ENCODE measurements around the gene HDGFL2.

Gene HDGFL2

DNA sequence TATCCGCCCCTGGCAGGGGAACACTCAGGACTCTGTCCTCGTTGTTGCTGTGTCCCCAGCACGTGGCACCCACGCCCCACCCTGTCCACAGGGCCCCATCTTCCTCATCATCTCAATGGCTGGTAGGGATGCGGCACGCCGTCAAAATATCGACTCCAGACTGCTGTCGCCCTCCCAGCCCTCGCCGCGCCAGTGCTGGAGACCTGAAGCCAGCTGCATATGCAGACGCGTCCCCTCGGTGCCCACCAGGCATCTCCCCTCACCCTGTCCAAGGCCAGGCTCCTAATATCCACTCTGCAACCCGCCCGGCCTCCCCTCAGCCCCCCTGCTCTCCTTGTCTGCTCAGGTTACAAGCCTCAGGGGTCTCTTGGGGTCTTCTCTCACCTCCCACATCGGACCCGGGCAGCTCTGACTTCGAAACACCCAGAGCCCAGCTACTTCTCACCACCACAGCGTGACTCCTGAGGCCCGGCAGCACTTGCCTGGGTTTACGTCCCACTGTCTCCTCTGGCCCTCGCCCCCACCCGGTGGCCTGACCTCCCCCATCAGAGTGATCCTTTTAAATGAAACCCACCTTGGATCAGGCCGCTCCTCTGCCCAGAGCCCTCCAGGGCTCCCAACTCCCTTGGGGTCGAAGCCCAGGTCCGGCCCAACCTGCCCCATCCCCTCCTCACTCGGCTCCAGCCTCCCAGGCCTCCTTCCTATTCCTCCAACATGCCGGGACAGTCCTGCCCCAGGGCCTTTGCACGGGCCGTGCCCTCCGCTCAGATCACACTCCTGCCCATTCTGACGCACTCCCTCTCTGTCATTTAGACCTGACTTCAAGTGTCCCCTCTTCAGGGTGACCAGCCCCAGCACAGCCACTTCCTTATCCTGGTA, 33.7 kb downstream of the HDGFL2 start:
- H3K4me3 ChIP-seq (ENCODE audit: low read length), result no peak overlapping the region
- H3K4me1 ChIP-seq (ENCODE audit: insufficient read depth, low read length), result no peaks in the 10 kb centered on the region
- H3K36me3 ChIP-seq (ENCODE audit: insufficient read depth, low read depth, low read length), result peaks cover 27% of the 10 kb centered on the region
- peaks cover 23% of the 10 kb centered on the region; the same call in 1 of the 2 replicates for H3K27me3 ChIP-seq (ENCODE audit: insufficient read depth, low read length)
- no peaks in the 10 kb centered on the region for H3K9me3 ChIP-seq (ENCODE audit: insufficient read depth, low read depth, low read length)
- H3K27ac ChIP-seq (ENCODE audit: low read length), result no peak overlapping the region
- no peak overlapping the region for H3K9ac ChIP-seq (ENCODE audit: low read depth, low read length)

DNA sequence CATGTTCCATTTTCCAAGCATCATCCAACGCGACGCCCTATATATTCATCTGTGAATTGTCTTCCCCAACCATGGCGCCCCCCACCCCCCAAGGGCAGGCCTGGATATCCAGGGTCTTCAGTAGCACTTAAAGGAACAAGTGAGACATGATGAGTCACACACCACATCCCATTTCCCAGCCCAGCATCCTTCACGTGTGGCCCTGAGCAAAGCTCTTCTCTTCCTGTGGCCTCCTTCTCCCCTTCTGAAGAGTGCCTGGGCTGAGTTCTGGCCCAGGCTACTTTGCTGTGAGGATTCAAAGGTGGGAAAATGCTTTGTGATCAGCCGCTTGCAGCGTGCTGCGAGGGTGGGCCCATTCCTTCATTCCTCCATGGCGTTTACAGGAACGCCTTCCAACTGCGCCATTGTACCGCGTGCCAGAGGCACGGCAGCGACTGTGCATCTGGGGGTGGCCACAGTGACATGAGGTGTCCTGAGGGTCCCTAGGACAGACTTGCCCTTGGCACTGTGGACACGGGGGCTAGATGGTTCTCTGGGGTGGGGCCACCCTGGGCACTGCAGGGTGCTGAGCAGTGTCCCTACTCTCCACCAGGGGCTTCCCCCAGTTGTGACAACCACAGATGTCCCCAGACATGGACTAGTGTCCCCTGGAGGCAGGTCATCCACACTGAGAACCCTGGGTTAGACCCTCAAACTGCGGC, 34.5 kb downstream of the HDGFL2 start:
- Histone ChIP-seq H3K9ac (ENCODE audit: low read depth, low read length) (no peak overlapping the region), H3K4me1 (ENCODE audit: insufficient read depth, low read length) (no peaks in the 10 kb centered on the region), H3K4me3 (ENCODE audit: low read length) (no peak overlapping the region), H3K27me3 (ENCODE audit: insufficient read depth, low read length) (peaks cover 31% of the 10 kb centered on the region), H3K9me3 (ENCODE audit: insufficient read depth, low read depth, low read length) (no peaks in the 10 kb centered on the region), H3K27ac (ENCODE audit: low read length) (no peak overlapping the region), H3K36me3 (ENCODE audit: insufficient read depth, low read depth, low read length) (peaks cover 21% of the 10 kb centered on the region)

DNA sequence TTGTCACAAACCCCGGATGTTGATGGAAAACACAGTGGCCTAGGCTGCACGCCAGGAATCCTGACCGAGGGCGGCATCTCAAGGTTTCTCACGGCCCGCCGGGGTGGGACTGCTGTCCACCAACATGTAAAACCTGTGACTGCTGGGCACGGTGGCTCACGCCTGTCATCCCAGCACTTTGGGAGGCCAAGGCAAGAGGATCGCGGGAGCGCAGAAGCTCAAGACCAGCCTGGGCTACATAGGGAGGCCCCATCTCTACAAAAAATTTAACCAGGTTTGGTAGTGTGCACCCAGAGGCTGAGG, 35.0 kb downstream of the HDGFL2 start:
- H3K4me1 ChIP-seq (ENCODE audit: insufficient read depth, low read length), result no peaks in the 10 kb centered on the region

DNA sequence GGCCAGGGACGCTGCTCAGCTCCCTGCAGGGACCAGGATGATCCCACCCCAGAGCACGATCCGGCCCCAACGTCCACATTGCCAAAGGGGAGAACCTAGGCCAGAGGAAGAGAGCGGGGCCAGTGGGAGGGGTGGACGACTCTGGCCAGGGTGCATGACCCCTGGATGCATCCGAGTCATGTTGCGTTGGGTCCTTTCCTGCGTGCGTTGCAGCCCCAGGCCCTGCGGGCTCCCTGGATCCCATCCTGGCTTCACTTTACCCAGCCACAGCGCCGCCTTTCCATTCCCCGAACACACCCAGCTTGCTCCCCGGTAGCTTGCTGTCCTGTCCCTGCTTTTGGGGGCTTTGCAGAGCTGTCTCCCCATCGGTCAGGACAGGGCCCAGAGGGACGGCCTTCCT, 35.7 kb downstream of the HDGFL2 start:
- H3K9ac ChIP-seq (ENCODE audit: low read depth, low read length), result no peak overlapping the region
- no peaks in the 10 kb centered on the region for H3K4me1 ChIP-seq (ENCODE audit: insufficient read depth, low read length)
- H3K4me3 ChIP-seq (ENCODE audit: low read length), result no peak overlapping the region
- no peak overlapping the region for H3K27ac ChIP-seq (ENCODE audit: low read length)
- H3K36me3 ChIP-seq (ENCODE audit: insufficient read depth, low read depth, low read length), result peaks cover 9% of the 10 kb centered on the region
- peaks cover 43% of the 10 kb centered on the region for H3K27me3 ChIP-seq (ENCODE audit: insufficient read depth, low read length)
- H3K9me3 ChIP-seq (ENCODE audit: insufficient read depth, low read depth, low read length), result no peaks in the 10 kb centered on the region

More for the DNA sequence above, 35.0 kb downstream of the HDGFL2 start:
- H3K27me3 ChIP-seq (ENCODE audit: insufficient read depth, low read length), result peaks cover 36% of the 10 kb centered on the region
- H3K36me3 ChIP-seq (ENCODE audit: insufficient read depth, low read depth, low read length), result peaks cover 16% of the 10 kb centered on the region
- H3K4me3 ChIP-seq (ENCODE audit: low read length), result no peak overlapping the region
- no peak overlapping the region for H3K9ac ChIP-seq (ENCODE audit: low read depth, low read length)
- H3K27ac ChIP-seq (ENCODE audit: low read length), result no peak overlapping the region
- no peaks in the 10 kb centered on the region for H3K9me3 ChIP-seq (ENCODE audit: insufficient read depth, low read depth, low read length)

DNA sequence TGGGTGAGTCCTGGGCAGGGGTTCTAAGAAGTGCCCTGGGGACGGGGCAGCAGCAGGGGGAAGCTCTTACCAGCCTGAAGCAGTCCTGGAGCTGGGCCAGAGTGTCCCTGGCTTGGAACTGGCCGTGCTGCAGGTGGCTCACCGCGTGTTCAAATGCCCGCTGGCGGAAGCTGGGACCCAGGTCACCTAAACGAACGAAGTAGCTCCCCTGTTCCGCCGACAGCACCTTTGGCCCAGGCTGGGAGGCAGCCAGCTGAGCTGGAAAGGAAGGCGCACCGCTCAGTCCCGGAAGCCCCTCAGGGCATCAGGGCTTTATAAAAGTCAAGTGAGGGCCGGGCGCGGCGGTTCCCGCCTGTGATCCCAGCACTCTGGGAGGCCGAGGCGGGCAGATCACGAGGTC, 36.6 kb downstream of the HDGFL2 start:
- H3K4me1 ChIP-seq (ENCODE audit: insufficient read depth, low read length), result no peaks in the 10 kb centered on the region
- H3K4me3 ChIP-seq (ENCODE audit: low read length), result no peak overlapping the region
- peaks cover 52% of the 10 kb centered on the region for H3K27me3 ChIP-seq (ENCODE audit: insufficient read depth, low read length)
- no peaks in the 10 kb centered on the region for H3K9me3 ChIP-seq (ENCODE audit: insufficient read depth, low read depth, low read length)
- no peak overlapping the region for H3K27ac ChIP-seq (ENCODE audit: low read length)
- peaks cover 9% of the 10 kb centered on the region for H3K36me3 ChIP-seq (ENCODE audit: insufficient read depth, low read depth, low read length)
- no peak overlapping the region for H3K9ac ChIP-seq (ENCODE audit: low read depth, low read length)

DNA sequence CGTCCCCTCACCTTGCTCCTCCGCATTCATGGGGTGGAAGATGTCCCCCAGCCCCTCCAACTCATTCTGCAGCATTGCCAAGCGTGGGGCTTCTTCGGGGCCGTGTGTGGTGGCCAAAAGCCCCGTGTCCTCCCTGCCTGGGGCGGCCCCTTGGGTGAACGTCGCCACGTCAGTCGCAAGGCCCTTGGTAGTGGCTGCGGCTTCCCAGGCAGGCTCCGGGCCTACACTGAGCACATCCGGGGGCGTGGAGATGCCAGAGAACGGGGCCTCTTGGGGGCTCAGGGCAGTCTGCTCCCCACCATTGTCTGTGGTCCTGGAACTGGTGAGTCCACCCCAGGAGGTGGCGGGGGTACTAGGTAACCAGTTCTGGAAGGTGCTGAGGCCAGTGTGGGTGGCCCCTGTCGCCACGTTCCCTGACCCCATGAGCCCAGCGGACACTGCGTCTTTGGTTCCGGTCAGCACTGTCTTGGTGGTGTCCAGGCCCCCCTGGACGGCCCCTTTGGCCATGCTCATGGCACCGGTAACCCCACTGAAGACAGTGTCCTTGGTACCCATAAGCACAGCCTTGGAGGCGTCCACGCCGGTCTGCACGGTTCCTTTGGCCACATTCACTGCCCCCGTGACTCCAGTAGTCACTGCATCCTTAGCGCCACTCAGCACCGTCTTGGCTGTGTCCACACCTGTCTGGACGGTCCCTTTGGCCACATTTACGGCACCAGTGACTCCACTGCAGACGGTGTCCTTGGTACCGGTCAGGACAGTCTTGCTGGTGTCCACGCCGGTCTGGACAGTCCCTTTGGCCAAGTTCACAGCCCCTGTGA, 38.5 kb downstream of the HDGFL2 start:
- no peaks in the 10 kb centered on the region for H3K4me1 ChIP-seq (ENCODE audit: insufficient read depth, low read length)
- H3K27ac ChIP-seq (ENCODE audit: low read length), result no peak overlapping the region
- H3K9me3 ChIP-seq (ENCODE audit: insufficient read depth, low read depth, low read length), result no peaks in the 10 kb centered on the region
- H3K27me3 ChIP-seq (ENCODE audit: insufficient read depth, low read length), result peaks cover 62% of the 10 kb centered on the region
- no peak overlapping the region for H3K9ac ChIP-seq (ENCODE audit: low read depth, low read length)
- H3K4me3 ChIP-seq (ENCODE audit: low read length), result no peak overlapping the region
- H3K36me3 ChIP-seq (ENCODE audit: insufficient read depth, low read depth, low read length), result no peaks in the 10 kb centered on the region

DNA sequence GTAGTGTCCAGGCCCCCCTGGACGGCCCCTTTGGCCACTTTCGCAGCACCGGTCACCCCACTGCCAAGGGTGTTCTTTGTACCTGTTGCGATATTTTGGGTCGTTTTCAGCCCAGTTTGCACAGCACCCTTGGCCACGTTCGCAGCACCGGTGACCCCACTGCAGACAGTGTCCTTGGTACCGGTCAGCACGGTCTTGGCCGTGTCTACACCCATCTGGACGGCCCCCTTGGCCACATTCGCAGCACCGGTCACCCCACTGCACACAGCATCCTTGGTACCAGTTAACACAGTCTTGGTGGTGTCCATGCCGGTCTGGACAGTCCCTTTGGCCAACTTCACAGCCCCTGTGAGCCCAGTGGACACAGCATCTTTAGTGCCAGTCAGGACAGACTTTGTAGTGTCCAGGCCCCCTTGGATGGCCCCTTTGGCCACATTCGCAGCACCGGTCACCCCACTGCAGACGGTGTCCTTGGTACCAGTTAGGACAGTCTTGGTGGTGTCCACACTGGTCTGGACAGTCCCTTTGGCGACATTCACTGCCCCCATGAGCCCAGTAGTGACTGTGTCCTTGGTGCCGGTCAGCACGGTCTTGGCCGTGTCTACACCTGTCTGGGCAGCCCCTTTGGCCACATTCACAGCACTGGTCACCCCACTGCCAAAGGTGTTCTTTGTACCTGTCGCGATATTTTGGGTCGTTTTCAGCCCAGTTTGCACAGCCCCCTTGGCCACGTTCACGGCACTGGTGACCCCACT, 39.4 kb downstream of the HDGFL2 start:
- Histone ChIP-seq H3K9me3 (ENCODE audit: insufficient read depth, low read depth, low read length) (no peaks in the 10 kb centered on the region), H3K4me3 (ENCODE audit: low read length) (no peak overlapping the region), H3K27me3 (ENCODE audit: insufficient read depth, low read length) (peaks cover 69% of the 10 kb centered on the region)

DNA sequence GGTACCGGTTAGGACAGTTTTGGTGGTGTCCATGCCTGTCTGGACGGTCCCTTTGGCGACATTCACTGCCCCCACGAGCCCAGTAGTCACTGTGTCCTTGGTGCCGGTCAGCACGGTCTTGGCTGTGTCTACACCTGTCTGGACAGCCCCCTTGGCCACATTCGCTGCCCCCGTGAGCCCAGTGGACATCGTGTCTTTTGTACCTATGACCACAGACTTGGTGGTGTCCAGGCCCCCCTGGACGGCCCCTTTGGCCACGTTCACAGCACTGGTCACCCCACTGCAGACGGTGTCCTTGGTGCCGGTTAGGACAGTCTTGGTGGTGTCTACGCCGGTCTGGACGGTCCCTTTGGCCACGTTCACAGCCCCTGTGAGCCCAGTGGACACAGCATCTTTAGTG, 40.0 kb downstream of the HDGFL2 start:
- H3K4me1 ChIP-seq (ENCODE audit: insufficient read depth, low read length), result no peaks in the 10 kb centered on the region
- H3K4me3 ChIP-seq (ENCODE audit: low read length), result no peak overlapping the region
- no peak overlapping the region for H3K9ac ChIP-seq (ENCODE audit: low read depth, low read length)
- no peaks in the 10 kb centered on the region for H3K36me3 ChIP-seq (ENCODE audit: insufficient read depth, low read depth, low read length)
- H3K9me3 ChIP-seq (ENCODE audit: insufficient read depth, low read depth, low read length), result no peaks in the 10 kb centered on the region
- H3K27me3 ChIP-seq (ENCODE audit: insufficient read depth, low read length), result peaks cover 67% of the 10 kb centered on the region
- H3K27ac ChIP-seq (ENCODE audit: low read length), result no peak overlapping the region

More for the DNA sequence above, 39.4 kb downstream of the HDGFL2 start:
- Histone ChIP-seq H3K9ac (ENCODE audit: low read depth, low read length) (no peak overlapping the region), H3K27ac (ENCODE audit: low read length) (no peak overlapping the region), H3K36me3 (ENCODE audit: insufficient read depth, low read depth, low read length) (no peaks in the 10 kb centered on the region), H3K4me1 (ENCODE audit: insufficient read depth, low read length) (no peaks in the 10 kb centered on the region)

DNA sequence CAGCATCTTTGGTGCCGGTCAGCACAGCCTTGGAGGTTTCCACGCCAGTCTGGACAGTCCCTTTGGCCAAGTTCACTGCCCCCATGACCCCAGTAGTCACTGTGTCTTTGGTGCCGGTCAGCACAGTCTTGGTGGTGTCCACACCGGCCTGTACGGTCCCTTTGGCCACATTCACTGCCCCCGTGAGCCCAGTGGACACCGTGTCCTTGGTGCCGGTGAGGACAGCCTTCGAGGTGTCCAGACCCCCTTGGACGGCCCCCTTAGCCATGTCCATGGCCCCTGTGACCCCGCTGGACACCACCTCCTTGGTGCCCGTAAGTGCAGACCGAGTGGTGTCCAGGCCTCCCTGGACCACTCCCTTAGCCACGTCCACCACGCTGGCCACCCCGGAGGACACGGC, 41.2 kb downstream of the HDGFL2 start:
- Histone ChIP-seq H3K36me3 (ENCODE audit: insufficient read depth, low read depth, low read length) (no peaks in the 10 kb centered on the region), H3K27me3 (ENCODE audit: insufficient read depth, low read length) (peaks cover 60% of the 10 kb centered on the region), H3K9ac (ENCODE audit: low read depth, low read length) (no peak overlapping the region), H3K4me1 (ENCODE audit: insufficient read depth, low read length) (no peaks in the 10 kb centered on the region), H3K9me3 (ENCODE audit: insufficient read depth, low read depth, low read length) (no peaks in the 10 kb centered on the region), H3K27ac (ENCODE audit: low read length) (no peak overlapping the region), H3K4me3 (ENCODE audit: low read length) (no peak overlapping the region)

DNA sequence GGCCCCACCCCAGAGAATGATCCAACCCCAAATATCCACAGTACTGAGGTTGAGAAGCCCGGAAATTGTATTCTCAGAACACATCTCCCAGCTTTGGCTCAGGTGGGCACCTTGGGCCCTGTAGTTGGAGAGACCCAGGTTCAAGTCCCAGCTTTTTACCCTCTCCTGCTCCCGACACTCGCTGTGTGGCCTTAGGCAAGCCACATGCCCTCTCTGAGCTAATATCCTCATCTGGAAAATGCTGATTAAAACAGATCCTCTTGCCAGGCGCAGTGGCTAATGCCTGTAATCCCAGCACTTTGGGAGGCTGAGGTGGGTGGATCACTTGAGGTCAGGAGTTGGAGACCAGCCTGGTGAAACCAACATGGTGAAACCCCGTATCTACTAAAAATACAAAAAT, 43.6 kb downstream of the HDGFL2 start:
- no peaks in the 10 kb centered on the region for H3K36me3 ChIP-seq (ENCODE audit: insufficient read depth, low read depth, low read length)
- no peak overlapping the region for H3K9ac ChIP-seq (ENCODE audit: low read depth, low read length)
- no peaks in the 10 kb centered on the region for H3K9me3 ChIP-seq (ENCODE audit: insufficient read depth, low read depth, low read length)
- H3K4me3 ChIP-seq (ENCODE audit: low read length), result no peak overlapping the region
- peaks cover 65% of the 10 kb centered on the region for H3K27me3 ChIP-seq (ENCODE audit: insufficient read depth, low read length)
- no peaks in the 10 kb centered on the region for H3K4me1 ChIP-seq (ENCODE audit: insufficient read depth, low read length)
- no peak overlapping the region for H3K27ac ChIP-seq (ENCODE audit: low read length)

DNA sequence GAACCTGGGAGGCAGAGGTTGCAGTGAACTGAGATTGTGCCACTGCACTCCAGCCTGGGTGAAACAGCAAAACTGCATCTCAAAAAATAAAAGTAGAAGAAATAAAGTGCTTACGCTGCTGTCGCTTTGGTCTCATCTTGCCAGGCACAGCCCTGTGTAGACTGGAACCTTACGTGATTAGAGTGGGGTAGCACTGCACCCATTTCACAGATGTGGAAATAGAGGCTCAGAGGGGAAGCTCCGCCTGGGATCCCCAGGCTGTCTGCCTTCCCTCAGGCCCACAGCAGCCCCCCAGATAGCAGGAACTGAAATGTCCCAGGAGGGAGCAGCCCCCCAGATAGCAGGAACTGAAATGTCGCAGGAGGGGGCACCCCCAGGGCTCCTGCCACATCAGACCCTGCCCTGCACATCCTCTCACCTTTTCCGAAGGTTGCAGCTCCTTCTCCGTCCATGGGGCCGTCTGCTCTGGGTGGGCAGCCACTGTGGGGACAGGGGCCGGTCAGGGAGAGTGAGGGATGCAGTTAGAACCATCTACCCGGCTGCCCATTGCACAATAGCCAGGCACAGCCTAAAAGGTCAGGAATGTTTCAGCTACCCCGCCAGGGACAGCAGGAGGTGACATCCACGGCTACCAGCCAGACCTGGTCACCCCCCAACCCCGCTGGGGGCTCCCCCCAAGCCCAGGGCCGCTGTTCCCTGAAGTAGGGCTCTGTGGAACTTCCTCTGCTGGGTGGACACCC, 44.3 kb downstream of the HDGFL2 start:
- H3K27ac ChIP-seq (ENCODE audit: low read length), result no peak overlapping the region
- H3K4me1 ChIP-seq (ENCODE audit: insufficient read depth, low read length), result no peaks in the 10 kb centered on the region
- peaks cover 63% of the 10 kb centered on the region for H3K27me3 ChIP-seq (ENCODE audit: insufficient read depth, low read length)
- no peaks in the 10 kb centered on the region for H3K36me3 ChIP-seq (ENCODE audit: insufficient read depth, low read depth, low read length)
- H3K4me3 ChIP-seq (ENCODE audit: low read length), result no peak overlapping the region
- no peak overlapping the region for H3K9ac ChIP-seq (ENCODE audit: low read depth, low read length)
- no peaks in the 10 kb centered on the region for H3K9me3 ChIP-seq (ENCODE audit: insufficient read depth, low read depth, low read length)

Measured in iPS-20b (cell line).